Gastrocnemius medialis (tissue), 4 donors: ENCODE measurements around the gene HEATR5A.

Source experiments
- CTCF ChIP-seq, 5 experiments: fragments of 450-650 bp in 3 of 5; fragments of 200-600 bp in 2 of 5; sonication (generic) in 2 of 5; IDR thresholded peaks in 4 of 5; conservative IDR thresholded peaks in 1 of 5; 1 replicate in 4 of 5; 2 replicates in 1 of 5; pipeline ENCODE4 v1.5.1; 2016 to 2019; ENCODE audit warnings: antibody characterized with exemption in 5 of 5, mild to moderate bottlenecking in 3 of 5, moderate library complexity in 3 of 5
- POLR2A ChIP-seq, 2 donors: fragments of 450-650 bp; IDR thresholded peaks; one replicate each; pipeline ENCODE4 v1.6.1; 2017; ENCODE audit warnings: antibody characterized with exemption in 2 of 2, mild to moderate bottlenecking in 2 of 2, moderate library complexity in 2 of 2

GRCh38 chr14:31300296-31300695 lies 120.1 kb downstream of the HEATR5A start:
- TF ChIP-seq CTCF (IDR thresholded peaks at IDR 0.05 in 4 of 5, conservative IDR thresholded peaks at IDR 0.05 in 1 of 5) (no peak), POLR2A (IDR thresholded peaks at IDR 0.05) (no peak)
